ENCODE data around the gene MEX3A.
"Not testable (repeated sequence)": the region's sequence is repeated elsewhere in the genome, so short reads cannot be mapped to it uniquely, and the experiment has no call there.

MEX3A gene

DNA sequence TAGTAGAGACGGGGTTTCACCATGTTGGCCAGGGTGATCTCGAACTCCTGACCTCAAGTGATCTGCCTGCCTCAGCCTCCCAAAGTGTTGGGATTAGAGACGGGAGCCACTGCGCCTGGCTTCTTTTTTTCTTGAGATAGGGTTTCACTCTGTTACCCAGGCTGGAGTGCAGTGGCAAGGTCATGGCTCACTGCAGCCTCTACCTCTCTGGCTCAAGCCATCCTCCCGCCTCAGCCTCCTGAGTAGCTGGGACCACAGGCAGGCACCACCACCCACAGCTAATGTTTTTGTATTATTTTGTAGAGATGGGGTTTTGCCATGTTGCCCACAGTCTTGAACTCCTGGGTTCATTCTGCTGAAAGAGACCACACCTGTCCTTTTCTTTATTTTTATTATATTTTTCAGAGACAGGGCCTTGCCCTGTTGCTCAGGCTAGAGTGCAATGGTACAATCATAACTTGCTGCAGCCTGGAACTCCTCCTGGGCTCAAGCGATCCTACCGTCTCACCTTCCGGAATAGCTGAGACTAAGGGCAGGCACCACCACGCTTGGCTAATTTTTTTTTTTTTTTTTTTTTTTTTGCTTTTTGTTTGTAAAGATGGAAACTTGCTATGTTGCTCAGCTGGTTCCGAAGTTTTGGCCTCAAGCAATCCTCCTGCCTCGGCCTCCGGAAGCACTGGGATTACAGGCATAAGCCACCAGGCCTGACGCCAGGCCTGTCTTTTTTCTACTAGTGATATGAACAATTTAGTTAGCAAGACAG, 35.3 kb upstream of the MEX3A start:
- DNase-seq, result no peak

DNA sequence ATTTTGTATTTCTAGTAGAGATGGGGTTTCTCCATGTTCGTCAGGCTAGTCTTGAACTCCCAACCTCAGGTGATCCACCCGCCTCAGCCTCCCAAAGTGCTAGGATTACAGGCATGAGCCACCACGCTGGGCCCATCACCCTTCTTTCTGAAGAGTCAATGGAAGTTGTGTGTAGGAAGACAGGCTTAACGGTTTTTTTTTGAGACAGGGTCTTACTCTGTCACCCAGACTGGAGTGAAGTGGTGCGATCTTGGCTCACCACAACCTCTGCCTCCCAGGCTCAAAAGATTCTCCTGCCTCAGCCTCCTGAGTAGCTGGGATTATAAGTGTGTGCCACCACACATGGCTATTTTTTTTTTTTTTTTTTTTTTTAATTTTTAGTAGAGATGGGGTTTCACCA, 34.5 kb upstream of the MEX3A start:
- DNase-seq, result not testable (repeated sequence)

DNA sequence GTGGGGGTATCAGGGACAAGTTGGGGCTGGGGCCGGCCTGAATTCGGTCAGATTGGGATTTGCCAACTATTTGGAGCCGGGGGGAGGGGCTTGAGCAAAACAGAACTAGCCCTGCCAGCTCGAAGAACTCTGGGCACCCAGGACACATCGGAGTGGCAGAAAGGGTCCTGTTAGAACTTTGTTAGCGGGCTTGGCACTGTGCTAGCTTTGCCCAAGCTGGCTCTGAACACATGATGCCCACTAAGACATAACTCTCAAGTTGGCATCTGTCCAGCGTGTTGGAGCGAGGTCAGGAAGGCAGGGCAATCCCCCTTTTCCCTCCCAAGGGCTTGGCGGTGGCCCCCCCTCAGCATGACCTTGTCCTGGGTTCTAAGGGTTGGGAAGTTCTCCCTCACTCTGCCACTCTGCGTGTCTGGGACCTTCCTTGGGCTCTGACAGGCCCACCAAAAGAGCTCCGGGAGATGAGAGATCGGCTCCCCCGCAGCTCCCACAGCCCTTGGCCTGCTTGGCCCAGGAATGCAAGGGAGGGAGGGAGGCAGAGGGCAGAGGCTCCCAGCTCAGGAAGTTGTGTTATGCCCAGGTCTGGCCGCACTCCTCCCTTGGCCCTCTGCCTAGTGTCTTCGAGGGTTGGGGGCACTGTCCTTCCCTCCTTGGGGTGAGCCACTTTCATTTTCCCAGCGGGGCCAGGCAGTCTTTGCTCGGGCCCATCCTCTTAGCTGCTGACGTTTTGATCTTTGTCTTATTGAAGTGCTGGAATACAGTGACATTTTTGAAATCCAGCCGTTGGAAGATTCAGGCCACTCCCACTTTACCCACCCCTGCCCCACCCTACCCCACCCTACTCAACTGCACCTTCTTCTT, 33.5 kb upstream of the MEX3A start:
- no peak for DNase-seq

DNA sequence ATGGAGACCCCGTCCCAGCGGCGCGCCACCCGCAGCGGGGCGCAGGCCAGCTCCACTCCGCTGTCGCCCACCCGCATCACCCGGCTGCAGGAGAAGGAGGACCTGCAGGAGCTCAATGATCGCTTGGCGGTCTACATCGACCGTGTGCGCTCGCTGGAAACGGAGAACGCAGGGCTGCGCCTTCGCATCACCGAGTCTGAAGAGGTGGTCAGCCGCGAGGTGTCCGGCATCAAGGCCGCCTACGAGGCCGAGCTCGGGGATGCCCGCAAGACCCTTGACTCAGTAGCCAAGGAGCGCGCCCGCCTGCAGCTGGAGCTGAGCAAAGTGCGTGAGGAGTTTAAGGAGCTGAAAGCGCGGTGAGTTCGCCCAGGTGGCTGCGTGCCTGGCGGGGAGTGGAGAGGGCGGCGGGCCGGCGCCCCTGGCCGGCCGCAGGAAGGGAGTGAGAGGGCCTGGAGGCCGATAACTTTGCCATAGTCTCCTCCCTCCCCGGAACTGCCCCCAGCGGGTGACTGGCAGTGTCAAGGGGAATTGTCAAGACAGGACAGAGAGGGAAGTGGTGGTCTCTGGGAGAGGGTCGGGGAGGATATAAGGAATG, 32.8 kb upstream of the MEX3A start:
- no peak for DNase-seq

DNA sequence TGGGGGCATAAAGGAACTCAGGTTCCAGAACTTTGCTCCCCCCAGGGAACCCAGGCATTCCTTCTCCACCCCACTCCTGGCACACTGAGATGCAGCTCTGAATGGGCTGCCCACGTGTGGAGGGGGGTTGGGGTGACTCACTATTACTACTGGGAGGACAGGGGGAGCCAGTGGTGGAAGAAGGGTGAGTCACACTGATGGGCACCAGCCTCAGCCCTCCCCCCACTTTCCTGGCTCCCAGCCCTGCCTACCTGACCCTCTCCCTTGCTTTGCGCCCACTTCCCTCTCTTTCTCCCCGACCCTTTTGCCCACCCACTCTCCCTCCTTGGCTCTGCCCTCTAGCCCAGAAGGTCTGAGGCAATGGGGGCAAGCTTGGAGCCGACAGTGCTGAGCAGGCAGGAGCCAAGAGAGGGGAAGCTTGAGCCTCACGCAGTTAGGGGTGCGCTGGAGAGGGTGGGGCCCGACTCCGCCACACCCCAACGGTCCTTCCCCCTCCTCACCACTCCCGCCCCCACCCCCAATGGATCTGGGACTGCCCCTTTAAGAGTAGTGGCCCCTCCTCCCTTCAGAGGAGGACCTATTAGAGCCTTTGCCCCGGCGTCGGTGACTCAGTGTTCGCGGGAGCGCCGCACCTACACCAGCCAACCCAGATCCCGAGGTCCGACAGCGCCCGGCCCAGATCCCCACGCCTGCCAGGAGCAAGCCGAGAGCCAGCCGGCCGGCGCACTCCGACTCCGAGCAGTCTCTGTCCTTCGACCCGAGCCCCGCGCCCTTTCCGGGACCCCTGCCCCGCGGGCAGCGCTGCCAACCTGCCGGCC, 32.0 kb upstream of the MEX3A start, which contains the start of gene LMNA:
Gene LMNA, plus strand, starts transcription at position 611 of the 818 bp plus-strand sequence. CDS start 208 bp downstream, outside the sequence.
- DNase-seq, result peak; percentile 11

DNA sequence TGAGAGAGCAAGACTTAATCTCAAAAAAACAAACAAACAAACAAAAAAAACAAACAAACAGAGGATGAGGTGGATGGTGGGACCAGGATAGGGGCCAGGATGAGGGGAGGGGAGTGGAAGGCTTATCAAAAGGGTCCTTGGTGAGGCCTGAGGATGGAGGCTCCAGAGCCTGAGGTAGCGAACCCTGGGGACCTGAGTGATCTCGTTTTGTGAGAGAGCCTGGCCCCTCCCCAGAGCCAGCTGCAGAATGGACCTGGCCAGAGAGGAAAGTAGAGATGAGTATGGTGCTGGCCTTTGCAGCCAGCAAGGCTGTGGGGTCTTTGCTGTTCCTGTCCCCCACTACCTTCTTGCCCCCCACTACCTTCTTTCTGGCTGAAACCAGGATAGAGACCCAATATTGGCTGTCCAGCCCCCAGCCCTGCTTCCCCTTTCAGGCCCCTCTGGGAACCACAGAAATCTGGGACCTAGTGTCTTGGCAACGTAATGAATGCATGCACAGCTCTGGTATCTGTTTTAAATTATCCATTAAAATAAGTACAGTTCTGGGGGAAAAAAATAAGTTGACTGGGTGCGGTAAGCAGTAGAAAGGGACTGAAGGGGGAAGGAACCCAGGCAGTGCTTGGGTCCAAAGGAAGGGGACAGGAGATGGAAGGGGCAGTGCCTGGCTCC, 31.2 kb upstream of the MEX3A start:
- DNase-seq, result no peak

DNA sequence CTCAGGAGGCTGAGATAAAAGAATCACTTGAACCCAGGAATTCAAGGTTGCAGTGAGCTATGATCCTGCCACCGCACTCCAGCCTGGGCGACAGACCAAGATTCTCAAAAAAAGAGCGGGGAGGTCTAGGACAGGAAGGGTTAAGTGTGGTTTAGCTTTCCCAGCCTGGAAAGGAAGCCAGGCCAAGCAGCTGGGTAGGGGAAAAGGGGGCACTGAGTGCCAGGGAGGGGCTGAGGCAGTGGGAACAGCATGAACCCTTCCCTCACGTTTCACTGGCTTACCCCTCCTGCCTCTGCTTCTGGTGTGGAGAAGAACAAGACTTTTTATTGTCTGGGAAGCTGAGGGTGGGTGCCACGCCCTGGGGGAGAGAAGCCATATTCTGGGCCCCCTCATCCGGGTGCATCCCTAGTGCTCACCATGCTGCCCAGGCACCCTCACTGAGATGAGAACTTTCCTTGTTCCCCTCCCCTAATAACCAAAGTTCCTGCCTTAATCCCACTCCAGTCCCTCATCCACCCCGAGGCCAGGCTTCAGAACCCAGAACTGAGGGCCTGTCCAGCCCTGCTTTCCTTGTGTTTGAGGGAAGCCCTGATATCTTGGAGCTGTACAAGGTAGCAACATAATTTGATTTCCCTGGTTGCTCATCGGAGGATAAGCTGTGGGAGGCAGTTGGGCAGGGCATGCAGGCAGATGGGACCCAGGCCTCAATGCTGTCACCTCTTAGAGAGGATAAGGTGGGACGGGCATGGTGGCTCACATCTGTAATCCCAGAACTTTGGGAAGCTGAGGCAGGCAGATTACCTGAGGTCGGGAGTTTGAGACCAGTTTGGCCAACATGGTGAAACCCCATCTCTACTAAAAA, 30.2 kb upstream of the MEX3A start:
- DNase-seq, result no peak

DNA sequence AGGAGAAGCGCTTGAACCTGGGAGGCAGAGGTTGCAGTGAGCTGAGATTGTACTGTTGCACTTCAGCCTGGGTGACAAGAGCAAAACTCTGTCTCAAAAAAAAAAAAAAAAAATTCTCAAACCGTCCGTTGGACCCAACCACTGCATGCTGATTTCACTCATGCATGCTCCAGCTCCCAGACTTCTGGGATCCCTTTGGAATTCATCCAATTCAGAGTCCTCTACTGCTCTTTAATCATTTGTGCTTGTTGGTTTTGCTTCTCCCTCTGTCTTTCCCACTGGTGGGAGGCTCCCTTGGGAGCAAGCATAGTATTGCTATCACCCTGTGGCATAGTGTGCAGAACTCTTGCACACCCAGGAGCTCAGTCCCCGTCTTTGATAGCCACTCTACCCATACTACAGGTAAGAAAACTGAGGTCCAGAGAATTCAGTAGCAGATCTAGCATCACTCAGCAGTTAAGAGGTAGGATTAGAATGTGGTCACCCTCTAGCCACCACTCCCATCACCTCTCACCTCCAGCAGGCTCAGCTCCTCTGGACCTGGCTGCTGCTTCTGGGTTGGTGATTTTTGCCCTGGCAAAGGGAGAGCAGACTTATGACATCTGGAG, 29.2 kb upstream of the MEX3A start:
- DNase-seq, result no peak

DNA sequence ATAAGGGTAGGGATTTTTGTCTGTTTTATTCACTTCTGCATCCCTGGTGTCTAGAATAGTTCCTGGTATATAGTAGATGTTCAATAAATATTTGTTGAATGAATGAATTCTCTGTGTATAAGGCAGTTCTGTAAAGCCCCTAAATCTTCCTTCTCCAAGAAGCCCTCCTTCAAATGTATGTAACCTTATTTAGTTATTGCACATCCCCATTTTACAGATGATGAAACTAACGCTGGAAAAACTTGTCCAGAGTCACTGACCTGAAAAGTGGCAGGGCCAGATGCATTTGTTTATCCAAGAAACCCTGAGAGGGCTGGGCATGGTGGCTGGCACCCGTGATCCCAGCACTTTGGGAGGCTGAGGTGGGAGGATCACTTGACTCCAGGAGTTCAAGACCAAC, 28.0 kb upstream of the MEX3A start:
- DNase-seq, result no peak

DNA sequence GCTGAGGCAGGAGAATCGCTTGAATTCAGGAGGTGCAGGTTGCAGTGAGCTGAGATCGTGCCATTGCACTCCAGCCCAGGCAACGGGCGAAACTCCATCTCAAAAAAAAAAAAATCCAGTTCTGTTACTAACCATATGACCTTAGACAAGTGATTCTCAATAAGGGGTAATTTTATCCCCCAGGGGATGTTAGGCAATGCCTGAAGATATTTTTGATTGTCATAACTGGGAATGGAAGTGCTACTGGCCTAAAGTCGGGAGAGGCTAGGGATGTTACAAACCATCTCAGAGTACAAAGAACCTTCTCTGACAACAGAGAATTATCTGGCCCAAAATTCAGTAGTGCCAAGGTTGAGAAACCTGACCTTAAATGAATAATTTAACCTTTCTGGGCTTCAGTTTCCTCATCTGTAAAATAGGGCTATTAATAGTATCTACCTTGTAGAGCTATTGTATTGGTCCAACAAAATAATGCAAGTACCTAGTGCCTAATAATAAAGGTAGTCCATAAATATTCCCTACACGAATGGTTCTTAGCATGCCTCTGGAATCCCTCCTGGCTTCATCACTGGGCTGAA, 26.5 kb upstream of the MEX3A start:
- no peak for DNase-seq

DNA sequence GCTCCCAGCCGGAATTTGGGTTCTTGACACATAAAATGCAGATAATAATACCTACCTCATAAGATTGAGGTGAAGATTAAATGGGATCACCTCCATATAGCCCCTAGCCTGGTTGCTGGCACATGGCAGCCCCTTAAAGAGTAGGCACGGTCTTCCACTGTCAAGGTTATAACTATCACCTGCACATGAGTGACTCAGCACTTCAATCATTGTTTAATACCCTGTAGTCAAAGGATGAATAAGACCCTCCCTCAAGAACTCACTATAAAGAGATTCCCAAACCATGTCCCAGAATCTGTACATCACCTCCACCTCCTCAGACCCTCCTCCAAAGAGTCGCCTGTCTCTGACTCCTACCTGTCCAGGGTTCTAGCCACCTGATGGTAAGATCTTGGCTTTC, 25.8 kb upstream of the MEX3A start:
- DNase-seq, result no peak

DNA sequence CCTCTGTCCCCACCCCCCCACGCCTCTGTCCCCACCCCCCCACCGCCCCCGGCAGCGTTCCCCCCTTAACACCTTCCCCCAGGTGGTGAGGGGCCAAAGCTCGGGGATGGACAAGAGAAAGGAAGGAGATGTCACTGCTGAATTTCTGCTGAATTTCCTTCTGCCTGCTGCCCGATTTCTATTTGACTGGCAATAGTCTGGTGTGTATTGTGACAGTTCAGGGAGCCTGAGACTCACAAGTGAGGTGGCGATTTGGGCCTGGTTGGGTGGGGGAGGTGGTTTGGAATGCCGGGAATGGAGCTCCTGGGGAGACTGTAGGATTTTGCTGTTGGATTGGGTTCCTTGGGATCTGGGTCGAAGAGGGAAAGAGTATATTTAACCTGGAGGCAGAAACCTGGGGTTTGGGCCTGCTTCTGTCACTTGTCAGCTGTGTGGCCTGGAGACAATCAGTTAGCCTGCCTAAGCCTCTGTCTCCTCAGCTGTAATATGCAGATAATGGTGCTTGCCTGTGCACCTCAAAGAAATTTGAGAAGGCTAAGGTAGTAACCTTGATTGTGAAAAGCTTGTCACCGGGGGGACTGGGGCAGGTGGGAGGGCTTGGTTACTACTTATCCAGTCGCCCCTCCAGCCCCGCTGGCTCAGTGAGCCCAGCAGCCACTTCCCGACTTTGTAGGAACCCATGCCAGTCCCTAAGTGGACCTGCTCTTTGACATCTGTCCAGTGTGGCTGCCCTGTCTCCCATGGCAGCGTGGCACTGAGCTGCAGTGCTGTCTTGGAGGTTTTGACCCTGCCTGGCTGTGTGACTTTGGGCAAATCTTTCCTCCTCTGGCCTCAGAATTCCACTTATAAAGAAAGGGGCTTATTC, 24.6 kb upstream of the MEX3A start:
- no peak for DNase-seq

DNA sequence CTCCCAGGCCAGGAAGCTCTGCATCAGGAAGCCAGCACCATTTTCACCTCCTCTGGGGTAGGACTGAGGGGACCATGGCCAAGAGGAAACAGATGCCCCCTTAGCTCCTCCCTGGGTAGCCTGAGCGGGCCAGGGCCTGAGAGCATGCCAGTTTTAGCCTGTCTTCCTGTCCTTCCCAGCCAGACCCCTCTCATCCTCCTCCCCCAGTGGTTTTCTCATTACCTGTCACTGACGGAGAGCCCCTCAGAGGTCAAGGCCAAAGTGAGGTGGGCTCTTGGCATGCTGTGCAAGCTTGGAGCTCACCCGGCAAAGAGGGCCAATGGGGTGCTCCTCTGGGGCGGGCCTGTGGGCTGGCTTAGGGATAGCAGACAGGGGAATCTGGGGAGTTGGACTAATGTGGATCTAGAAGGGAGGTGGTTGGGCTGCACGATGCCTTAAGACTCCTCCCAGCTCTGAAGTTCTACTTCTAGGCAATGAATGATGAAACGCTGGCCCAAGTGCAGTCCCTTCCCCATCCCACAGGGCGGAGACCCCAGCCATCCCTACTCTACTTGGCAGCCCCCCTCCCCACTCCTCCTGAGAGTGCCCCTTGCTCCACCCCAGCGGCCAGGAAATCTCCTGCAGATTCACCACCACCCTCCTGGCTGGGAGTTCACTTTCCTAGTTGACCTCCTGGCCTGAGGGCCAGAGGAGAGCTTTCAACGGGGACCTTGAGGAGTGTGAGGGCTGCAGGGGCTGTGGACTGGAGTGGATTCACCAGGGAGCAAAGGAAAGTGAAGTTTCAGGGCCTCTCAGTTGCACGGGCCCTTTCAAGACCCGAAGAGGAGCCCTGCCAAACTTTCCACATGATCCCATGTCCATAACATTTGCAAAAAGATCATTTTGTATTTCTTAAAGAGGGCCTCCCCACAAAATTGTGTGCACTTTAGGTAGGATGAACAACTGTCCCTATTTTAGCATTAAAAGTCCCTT, 22.9 kb upstream of the MEX3A start:
- DNase-seq, result no peak

DNA sequence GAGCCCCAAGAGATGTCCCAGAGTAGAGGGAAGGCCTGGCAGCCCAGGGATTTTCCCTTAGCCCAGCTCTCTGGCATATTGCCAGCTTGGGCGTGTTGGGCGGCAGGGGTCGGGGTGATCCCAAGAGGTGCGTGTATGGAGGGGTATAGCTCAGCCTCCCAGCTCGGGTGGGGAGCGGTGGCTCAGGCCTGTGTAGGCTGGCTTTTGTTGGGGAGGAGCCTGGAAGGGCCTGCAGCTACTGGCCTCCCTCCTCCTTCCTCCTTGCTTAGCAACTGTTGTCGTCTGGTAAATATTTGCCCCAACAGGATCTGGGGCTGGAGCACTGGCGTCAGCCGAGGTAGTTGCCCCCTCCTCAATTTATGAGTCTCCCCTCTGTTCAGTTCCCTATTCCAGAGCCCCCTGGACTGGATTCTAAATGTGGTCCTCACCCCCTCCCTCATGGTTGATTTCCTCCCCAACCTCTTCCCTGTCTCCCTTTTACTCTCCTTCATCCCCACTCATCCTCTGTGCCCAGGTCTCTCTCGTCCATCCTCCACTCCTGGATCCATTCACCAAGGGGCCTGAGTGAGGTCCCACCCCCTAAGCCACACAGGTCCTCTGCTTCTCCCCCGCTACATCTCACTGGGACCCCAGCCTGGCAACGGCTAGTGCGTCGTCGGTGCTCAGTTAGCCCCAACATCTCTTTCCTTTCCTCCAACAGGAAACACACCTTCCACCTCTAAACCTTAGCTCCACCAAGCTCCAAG, 22.0 kb upstream of the MEX3A start:
- no peak for DNase-seq

DNA sequence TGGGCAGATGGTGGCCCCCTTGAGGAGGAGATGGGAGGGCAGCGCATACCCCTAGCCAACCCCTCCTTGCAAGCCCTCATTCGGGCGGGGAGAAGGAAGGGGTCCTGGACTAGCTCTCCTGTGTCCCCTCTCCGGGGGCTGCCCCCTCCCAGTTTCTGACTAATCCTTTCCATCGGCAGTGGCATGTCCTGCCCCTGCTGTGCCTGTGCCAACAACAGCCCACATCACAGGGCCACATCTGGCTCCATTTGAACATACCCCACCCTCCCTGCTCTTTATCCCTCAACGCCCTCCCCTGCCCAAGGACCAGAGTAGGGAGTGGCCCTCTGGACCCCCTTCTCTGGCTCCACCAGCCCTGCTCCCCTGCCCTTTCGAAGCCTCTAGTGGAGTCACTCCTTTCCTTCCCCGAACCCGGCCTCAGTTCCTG, 21.3 kb upstream of the MEX3A start:
- DNase-seq, result no peak

DNA sequence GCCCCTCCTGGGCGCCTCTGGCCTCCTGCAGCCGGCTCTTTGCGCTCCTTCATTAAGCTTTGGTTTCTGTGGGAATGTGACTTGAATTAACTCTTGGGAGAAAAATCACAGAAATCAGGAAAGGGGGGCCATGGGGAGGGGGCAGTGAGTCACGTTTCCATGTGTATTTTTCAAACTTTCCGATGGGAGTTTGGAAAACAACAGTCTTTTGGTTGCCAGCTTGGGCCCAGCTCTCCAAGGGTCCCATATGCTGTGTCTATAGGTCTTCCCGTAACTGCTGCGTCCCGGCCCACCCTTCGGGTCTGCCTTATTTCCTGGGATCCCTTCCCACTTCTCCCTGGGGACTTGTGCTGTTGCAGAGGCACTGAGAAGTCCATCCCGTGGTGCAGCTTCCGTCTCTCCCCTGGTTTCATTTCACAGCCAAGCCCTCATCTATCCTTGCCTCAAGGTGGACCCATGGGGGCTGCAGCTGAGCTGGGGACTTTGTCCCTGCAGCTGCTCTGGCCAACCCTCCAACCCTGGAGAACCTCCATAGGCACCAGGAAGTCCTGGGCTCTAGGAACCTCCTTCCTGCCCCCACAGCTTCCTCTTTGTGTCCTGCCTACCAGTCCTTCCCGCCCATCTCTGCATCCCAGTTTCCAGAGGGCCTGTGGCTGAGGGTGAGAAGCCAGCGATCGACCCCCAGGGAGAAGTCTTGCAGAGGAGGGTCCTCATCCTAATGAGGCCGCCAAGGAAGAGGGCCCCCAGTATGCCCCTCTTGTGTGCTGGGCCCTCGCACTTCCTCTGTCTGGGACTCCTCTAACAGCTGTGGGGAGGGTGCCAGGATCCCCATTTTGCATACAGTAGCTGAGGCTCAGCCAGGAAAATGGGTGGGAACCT, 20.6 kb upstream of the MEX3A start:
- DNase-seq, result no peak

Measured in NCI-H1417 treated with DMSO at 0.1 percent for 48 hours (cell line).